NCI-H146 treated with DMSO at 0.1 percent for 48 hours (cell line): ENCODE measurements around the gene CNST.

Experiments used
- DNase-seq: peaks from one replicate; lab custom pipeline; 2025; ENCODE audit not compliant: unreplicated experiment; lab: John Stamatoyannopoulos, UW

Gene CNST

GRCh38 chr1:246566128-246566812 lies at the start of gene CNST, which contains the start of gene TFB2M:
Gene CNST, plus strand, starts transcription at chr1:246566456. Its CDS starts 25,107 bp downstream, at chr1:246591563.
Gene TFB2M, minus strand, starts transcription at chr1:246566261. Its CDS starts 123 bp downstream, at chr1:246566138.
- peak; percentile 98 for DNase-seq

- DNase-seq: no peak
Measured at GRCh38 chr1:246517391-246517790, 48.9 kb upstream of the CNST start.

GRCh38 chr1:246518456-246519205 lies 47.6 kb upstream of the CNST start:
- DNase-seq: no peak

- DNase-seq: no peak
Measured at GRCh38 chr1:246519514-246519913, 46.7 kb upstream of the CNST start.

- no peak for DNase-seq
Measured at GRCh38 chr1:246526380-246526779, 39.9 kb upstream of the CNST start.

GRCh38 chr1:246526915-246527314 lies 39.3 kb upstream of the CNST start:
- no peak for DNase-seq

- no peak for DNase-seq
Measured at GRCh38 chr1:246527402-246528088, 38.7 kb upstream of the CNST start.

GRCh38 chr1:246528933-246529731 lies 37.1 kb upstream of the CNST start:
- no peak for DNase-seq

- no peak for DNase-seq
Measured at GRCh38 chr1:246530482-246530881, 35.8 kb upstream of the CNST start.

- no peak for DNase-seq
Measured at GRCh38 chr1:246532519-246532918, 33.7 kb upstream of the CNST start.

GRCh38 chr1:246533371-246533905 lies 32.8 kb upstream of the CNST start:
- no peak for DNase-seq

GRCh38 chr1:246534114-246534513 lies 32.1 kb upstream of the CNST start:
- DNase-seq: no peak

GRCh38 chr1:246537441-246537840 lies 28.8 kb upstream of the CNST start:
- no peak for DNase-seq

GRCh38 chr1:246537887-246538286 lies 28.4 kb upstream of the CNST start:
- peak; percentile 78 for DNase-seq

- DNase-seq: no peak
Measured at GRCh38 chr1:246540738-246541491, 25.3 kb upstream of the CNST start.

GRCh38 chr1:246544001-246544400 lies 22.3 kb upstream of the CNST start:
- DNase-seq: no peak

- DNase-seq: no peak
Measured at GRCh38 chr1:246549665-246550064, 16.6 kb upstream of the CNST start.

GRCh38 chr1:246550402-246550801 lies 15.9 kb upstream of the CNST start:
- no peak for DNase-seq

GRCh38 chr1:246552110-246552509 lies 14.1 kb upstream of the CNST start:
- DNase-seq: no peak

GRCh38 chr1:246554201-246554600 lies 12.1 kb upstream of the CNST start:
- DNase-seq: no peak
